GM19239 (cell line): ENCODE measurements around the gene GAS6.

Experiments
- DNase-seq: peaks from one replicate; pipeline ENCODE4 v3.0.0; 2011; ENCODE audit warnings: low spot score; ENCODE audit not compliant: insufficient read length
- FAIRE-seq: peaks from 2 replicates; lab custom pipeline; 2011; peaks lifted over from hg19 to GRCh38; lab: Jason Lieb, UNC

GAS6 gene

DNA sequence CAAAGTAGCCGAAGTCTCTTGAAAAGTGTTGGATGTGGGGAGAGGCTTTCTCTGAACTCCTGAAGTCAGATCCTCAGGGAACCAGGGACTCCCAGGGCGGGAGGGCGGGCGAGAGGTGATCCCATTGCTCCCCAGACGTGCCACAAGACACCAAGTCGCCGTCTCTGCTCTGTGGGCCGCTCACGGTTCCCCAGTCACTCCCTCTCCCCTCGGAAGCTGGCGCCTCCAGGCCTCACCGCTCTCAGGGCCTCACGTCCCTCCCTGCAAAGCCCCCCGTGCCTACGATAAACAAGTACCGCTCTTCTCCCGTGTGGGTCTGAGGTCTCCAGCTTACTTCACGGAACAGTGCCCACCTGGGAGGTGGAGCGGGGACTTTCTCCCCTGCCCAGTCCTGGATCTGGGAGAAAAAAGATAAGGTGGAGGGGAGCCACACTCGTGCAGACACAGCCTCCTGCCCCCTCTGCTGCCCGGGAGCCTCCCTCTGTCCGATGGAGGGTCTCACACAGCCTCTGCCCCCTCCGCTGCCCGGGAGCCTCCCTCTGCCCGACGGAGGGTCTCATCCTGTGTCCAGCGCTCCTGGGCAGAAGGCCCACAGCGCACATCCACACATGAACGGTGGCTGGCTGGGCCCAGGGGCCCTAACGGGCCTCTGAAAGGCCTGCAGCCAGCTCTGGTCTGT, 50.7 kb downstream of the GAS6 start:
- no peak for DNase-seq
- FAIRE-seq, result no peak

DNA sequence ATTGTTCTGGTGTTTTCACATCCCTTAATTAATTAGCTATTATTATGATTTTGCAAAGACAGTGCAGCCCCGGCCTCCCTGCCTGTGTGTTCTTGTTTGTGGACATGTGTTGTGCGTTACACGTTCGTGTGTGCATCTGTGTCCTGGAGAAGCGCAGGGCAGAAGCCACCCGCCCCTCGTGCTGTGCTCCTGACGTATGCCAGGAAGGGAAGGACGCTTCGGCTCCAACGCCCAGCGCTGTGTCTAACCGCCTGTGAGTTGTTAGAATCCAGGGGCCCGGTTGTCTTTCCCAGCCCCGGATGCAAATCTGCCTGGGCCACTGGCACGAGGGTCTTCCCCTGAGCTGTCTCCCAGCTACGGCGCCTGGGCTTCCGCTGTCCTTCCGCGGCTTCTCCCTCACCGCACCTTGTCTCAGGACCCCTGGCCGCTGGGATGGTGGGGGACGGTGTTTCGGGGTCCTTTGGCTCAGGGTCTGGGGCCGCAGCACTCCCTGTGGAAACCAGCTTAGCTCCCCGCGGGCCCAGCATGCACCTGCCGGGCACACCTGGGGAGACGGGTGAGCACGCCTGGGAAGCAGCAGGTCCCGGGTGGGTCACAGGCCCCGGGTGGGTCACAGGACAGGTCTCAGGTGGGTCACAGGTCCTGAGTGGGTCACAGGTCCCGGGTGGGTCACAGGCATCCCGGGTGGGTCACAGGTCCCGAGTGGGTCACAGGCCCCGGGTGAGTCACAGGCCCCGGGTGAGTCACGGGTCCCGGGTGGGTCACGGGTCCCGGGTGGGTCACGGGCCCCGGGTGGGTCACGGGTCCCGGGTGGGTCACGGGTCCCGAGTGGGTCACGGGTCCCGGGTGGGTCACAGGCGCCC, 51.5 kb downstream of the GAS6 start:
- DNase-seq (no peak), FAIRE-seq (no peak)

DNA sequence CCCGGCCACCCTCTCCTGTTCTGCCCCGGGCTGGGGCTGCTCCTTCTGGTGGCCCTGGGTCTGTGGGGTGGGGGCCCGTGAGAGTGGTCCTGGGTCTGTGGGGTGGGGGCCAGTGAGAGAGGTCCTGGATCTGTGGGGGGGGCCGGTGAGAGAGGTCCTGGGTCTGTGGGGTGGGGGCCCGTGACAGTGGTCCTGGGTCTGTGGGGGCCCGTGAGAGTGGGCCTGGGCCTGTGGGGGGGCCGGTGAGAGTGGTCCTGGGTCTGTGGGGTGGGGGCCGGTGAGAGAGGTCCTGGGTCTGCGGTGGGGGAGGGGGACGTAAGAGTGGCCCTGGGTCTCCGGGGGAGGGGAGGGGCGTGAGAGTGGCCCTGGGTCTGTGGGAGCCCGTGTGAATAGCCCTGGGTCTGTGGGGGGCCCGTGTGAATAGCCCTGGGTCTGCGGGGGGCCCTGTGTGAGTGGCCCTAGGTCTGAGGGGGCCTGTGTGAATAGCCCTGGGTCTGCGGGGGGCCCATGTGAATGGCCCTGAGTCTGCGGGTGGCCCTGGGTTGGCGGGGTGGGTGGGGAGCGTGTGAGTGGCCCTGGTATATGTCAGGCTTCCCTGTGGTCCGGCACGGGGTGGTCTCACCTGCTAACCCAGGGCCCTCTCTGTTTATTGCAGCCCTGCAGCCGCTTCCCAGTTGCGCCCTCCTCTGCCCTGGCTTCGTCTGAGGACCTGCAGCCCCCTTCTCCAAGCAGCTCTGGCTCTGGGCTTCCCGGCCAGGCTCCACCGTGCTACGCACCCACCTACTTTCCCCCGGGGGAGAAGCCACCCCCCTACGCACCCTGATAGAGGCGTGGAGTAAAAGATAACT, 52.6 kb downstream of the GAS6 start:
- no peak for DNase-seq
- FAIRE-seq, result no peak

DNA sequence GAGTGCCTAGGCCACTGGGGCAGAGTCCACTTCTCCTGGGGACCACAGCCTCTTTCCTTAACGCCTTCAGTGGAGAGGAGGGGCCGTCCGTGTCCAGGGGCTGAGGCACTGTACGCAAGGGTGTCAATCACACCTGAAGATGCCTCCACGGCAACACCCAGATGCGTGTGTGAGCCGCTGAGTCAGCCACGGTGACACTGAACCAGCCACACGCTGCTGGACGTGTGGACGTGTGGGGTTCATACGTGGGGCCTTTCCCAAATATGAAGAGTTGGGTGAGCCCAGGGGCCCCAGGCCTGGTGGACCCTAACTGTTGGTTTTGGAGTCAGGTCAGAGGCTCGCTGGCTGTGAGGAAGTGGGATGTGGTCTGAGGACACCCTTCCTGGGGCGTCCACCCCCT, 53.2 kb downstream of the GAS6 start:
- DNase-seq (no peak), FAIRE-seq (no peak)

DNA sequence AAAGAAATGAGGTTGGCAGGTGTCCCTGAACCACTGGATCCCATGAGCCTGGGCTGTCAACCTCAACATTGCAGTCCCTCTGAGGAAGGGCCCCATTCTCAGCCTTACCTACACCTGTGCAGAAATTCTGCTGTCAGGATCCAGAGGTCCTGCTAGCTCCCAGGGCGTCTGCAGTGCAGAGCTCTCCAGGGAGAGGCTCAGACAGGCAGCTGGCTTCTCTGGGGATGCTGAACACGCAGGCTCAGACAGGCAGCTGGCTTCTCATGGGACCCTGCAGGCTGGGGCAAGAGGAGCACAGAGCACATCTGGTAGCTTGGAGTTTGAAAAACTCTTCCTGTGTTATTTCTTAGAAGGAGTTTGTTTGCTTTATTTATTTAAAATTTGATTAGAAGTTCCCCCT, 53.9 kb downstream of the GAS6 start:
- FAIRE-seq (no peak), DNase-seq (no peak)

DNA sequence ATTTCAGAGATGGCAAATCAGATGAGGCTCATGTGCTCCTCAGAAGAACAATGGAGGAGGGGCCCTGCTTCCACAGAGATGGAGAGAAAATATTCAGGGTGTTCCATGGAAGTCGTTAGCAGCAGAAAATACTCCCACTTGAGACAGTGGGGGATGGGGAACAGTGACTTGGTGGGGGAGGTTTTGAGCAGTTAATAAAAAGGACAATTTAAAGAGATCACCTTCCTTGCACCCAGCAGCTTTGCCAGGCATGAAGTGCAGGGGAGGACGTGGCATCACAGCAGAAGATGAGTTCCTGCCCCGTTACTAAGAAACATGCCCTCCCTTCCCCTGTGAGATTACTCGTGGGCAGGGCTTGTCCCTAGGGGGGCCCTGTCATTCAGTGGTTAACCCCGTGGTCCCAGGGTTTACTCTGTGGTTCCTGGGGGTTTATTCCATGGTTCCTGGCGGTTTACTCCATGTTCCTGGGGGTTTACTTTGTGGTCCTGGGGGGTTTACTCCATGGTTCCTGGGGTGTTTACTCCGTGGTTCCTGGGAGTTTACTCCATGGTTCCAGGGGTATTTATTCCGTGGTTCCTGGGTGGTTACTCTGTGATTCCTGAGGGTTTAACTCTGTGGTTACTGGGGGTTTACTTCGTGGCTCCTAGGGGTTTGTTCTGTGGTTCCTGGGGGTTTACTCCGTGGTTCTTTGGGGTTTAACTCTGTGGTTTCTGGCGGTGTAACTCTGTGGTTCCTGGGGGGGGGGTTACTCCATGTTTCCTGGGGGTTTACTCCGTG, 55.6 kb downstream of the GAS6 start:
- FAIRE-seq, result no peak
- DNase-seq, result no peak

DNA sequence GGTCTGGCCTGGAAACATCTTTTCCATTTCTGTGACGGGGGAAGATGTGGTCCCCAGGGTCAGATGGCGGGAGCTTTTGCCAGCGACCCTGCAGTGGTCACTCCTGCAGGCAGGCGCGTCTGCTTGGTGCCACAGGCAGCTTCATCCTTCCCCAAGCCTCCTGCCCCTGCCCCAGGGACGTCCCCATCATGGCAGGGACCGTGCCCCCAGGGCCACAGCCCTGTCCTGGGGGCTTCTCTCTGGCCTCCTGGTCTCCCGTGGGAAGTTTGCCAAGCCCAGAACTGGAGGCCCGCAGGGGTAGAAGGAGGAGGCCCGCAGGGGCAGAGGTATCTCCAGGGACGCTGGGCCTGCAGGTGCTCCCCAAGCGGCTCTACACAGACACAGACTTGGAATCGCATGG, 57.4 kb downstream of the GAS6 start:
- FAIRE-seq (no peak), DNase-seq (no peak)

DNA sequence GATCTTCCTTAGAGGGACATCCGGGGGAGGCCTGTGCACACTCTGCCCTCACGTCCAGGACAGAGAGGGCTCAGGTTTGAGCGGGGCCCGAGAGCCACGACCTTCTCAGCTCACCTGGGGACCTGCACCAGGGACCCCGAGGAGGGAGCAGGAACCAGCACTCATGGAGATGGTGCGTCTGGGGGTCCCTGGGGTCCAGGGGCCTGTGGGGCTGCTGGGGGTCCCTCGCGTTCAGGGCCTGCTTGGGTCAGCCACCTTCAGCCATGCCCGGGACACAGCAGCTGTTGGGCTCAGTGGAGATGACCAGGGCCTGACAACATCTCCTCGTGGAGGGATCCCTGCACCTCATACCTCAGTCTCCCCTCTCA, 57.8 kb downstream of the GAS6 start:
- FAIRE-seq (no peak), DNase-seq (no peak)

DNA sequence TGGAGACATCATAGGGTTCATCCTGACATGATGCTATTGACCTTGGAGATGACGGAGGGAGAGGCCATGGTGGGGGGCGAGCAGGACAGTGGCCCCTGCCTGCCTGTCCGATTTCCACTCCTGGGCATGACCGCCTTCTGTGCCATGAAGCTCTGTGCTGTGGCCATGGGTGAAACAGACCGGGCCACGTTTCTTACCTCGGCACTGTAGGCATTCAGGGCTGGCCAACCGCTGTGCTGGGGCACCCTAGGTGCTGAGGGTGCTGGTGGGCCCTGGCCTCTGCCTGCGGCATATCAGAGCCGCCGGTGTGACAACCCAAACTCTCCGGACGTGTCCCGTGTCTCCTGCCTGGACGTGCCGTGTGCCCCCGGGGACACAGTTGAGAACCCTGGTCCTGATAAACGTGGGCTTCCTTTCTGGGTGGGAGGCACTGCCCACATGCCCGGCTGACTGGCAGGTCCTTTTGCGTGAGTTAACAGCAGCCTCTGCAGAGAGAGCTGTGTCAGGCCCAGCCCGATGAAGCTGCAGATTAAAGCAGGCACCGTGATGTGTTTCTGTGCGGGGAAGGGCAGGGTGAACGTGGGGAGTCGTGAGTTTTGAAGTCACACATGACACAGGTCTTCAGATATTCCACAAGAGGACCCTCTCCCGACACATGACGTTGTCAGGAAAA, 58.3 kb downstream of the GAS6 start:
- DNase-seq, result no peak
- FAIRE-seq, result no peak

DNA sequence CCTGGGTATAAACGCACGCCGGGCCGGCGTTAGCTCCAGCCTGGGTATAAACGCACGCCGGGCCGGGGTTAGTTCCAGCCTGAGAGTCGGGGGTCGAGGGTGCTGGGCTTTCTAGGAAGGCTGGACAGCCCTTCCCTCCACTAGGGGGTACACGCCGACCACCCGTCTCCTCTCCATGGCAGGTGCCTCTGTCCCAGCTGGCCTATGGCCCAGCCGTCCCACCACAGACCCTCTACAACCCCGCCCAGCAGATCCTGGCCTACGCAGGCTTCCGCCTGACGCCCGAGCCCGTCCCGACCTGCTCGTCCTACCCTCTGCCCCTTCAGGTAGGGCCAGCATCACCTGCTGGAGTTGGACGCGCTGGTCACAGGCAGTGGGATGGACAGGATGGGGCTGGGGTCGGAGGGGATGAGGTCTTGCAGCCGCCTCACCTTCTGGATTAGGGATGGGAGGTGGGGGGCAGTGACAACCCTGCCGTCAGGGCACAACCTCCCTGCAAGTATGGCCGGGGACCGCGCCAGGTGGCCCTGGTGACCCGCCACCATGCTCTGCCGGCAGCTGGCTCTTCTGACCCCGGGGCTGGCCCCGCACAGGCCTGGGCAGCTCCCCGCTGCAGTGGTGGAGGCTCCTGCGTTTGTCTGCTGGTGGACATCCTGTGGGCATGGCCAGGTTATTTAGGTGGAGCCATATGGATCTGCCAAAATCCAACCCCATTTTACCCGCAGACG, 59.0 kb downstream of the GAS6 start:
- DNase-seq (no peak), FAIRE-seq (no peak)

DNA sequence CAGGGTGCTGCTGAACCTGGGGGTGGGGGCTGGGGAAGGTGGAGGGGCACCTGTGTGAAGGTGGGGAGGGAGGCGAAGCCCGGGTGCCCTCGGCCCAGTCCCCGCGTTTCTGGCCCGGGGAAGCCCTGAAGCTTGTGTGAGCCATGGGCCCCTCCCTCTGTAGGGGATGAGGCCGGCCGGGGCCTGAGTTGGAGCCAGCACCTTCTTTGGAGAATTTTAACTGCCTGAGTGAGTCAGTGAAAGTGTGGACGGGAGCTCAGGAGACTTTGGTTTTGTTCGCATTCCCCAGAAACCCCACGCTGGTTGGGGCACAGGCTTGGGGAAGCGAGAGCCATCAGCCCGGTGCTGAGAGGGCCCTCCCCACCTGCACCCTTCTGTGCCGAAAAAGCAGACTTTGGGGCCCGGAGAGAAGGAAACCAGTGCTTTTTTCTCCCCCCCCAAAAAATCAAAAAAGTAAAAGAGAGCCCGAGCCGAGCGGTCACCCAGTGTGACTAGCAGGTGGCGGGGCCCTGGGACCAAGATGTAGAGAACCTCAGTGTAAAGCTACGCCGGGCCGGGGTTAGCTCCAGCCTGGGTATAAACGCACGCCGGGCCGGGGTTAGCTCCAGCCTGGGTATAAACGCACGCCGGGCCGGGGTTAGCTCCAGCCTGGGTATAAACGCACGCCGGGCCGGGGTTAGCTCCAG, 59.7 kb downstream of the GAS6 start:
- DNase-seq (no peak), FAIRE-seq (no peak)

DNA sequence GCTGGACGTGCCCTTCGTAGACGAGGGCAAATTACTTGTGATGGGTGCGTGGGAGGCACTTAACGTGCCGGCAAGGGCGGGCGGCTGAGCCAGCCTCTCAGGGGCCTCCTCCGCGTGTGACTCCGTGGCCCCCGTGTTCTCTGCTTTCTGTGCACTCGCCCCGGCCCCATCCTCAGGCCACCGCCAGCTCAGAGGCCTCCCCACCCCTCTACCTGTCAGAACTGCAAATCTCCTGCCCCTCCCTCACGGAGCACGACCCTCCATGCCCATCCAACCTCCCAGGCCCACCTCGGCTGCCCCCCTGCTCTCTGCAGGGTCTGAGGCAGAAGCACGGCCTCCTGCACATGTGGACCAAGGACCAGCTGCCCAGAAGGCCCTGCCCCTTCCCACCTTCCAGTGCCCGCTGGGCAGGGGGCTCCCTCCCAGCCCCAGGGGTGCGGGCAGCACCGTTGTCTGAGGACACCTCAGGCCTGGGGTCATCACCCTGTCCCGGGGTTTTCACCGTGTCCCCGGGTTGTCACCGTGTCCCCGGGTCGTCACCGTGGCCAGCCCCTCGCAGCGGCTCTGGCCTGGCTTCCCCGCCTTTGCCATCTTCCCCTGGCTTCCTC, 60.4 kb downstream of the GAS6 start:
- FAIRE-seq (no peak), DNase-seq (no peak)

DNA sequence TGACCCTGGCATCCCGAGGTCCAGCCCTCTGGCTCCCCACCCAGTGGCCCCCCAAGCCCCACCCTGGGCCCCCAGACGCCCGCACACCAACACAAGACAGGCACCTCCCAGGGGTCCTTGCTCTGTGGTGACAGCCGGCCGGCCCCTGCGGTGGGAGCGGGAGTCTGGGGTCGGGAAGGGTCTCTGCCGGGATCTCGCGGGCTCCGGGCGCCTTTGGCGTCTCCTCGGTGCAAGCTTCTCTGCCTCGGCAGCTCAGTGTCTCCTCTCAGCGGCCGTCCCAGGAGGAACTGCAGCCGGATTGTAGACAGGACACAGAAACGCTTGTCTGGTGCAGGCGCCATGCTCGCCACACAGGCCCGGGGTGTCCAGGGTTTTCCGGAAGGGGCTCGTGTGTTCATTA, 61.1 kb downstream of the GAS6 start:
- DNase-seq (no peak), FAIRE-seq (no peak)

DNA sequence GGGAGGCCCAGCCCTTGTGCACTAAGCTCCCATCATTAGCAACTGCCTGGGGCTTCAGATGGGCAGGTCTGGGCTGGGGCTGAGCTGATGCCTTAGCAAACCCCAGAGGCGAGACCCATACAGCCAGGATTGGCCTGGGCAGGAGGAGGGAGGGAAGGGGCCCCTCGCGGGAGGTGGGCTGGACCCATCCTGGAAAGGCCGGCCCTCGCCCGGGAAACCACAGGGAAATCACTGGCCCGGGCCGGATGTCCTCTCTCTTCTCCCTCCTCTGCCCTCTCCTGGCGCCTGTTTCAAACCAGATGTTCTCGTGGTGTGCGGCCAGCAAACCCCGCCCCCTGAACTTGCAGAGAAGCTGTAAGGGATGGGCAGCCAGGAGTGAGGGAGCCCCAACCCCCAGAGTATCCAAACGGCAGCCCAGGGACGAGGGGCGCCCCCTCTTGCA, 61.8 kb downstream of the GAS6 start:
- FAIRE-seq (no peak), DNase-seq (no peak)

DNA sequence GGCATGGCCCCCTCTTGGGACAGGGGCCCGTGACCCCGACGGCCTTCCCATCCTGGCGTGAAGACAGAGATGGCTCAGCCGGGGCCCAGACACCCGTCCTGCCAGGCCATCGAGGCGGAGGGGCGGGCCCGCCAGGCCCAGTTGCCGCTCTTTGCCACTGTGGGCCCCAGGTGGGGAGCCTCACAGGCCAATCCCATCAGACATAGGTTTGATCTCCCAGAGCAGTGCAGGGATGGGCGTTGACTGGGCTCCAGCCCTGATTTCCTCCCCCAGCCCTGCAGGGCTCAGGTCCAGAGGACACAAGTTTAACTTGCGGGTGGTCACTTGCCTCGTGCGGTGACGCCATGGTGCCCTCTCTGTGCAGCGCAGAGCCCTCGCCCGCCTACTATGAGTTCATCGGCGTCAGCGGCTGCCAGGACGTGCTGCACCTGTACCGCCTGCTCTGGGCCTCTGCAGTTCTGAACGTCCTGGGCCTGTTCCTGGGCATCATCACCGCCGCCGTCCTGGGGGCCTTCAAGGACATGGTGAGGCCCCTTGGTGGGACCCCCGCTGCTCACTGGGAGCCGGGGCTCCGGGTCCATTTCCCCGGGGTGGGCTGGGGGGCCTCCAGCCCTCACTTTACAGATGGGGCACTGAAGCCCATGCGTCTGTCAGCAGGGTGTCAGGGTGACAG, 62.5 kb downstream of the GAS6 start:
- DNase-seq (no peak), FAIRE-seq (no peak)

DNA sequence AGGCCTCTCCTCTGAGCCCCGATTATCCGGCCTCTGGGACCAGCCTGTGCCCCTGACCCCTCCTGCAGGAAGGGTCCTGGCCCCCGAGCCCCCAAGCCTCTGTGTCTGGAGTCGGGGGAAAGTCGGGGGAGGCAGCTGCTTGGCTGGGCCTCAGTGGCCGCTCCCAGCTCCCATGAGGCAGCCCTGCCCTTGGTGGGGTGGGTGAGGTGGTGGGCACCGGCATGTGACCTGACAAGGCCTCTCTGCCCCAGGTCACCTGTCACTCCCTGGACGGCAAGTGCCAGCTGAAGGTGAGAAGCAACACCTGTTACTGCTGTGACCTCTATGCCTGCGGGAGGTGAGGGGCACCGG, 63.3 kb downstream of the GAS6 start:
- DNase-seq, result no peak
- no peak for FAIRE-seq

DNA sequence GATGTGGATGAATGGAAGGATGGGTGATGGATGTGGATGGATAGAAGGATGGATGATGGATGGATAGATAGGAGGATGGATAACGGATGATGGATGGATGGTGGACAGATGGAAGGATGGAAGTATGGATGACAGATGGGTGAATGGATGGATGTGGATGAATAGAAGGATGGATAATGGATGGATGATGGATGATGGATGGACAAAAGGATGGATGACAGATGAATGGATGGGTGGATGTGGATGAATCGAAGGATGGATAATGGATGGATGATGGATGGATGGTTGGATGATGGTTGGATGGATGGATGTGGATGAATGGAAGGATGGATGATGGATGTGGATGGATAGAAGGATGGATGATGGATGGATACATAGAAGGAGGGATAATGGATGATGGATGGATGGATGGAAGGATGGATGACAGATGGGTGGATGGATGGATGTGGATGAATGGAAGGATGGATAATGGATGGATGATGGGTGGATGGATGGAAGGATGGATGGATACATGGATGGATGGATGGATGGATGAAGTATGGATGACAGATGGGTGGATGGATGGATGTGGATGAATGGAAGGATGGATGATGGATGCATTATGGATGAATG, 65.6 kb downstream of the GAS6 start:
- DNase-seq (no peak), FAIRE-seq (no peak)
